Peyer's patch (tissue), 4 donors: Measurements from ENCODE around the gene BPGM.

Experiments
- POLR2A ChIP-seq, 2 donors: fragments of 450-650 bp; IDR thresholded peaks; one replicate each; pipeline ENCODE4 v1.5.1; 2017; ENCODE audit warnings: antibody characterized with exemption in 2 of 2, mild to moderate bottlenecking in 2 of 2, moderate library complexity in 2 of 2
- TF ChIP-seq, protein P1 (sequence below), 6 experiments: fragments of 450-650 bp in 4 of 6; fragments of 200-600 bp in 2 of 6; sonication (generic) in 1 of 6; IDR thresholded peaks; one replicate each; pipeline ENCODE4 v1.5.1; 2017 to 2019; ENCODE audit warnings: antibody characterized with exemption in 6 of 6, mild to moderate bottlenecking in 3 of 6, moderate library complexity in 1 of 6

DNA sequence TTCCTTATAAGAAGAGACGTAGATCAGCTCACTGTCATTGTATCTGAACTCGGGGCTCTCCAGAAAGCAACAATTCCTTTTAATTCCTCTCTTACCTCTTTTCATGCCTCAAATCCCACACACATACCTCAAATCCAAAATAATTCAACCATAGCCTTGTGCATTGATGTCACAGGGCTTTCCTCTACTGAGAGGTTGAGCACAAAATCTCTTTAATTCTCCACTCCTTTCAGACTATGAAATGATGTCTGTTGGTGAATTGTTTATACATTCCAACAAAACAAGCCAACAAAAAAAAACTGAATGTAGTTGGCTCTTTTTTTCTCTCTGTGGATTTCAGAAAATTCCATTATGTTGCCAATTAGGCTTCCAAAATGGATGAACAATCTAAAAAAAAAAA lies 53.2 kb downstream of the BPGM start:
- TF ChIP-seq, protein P1, sequence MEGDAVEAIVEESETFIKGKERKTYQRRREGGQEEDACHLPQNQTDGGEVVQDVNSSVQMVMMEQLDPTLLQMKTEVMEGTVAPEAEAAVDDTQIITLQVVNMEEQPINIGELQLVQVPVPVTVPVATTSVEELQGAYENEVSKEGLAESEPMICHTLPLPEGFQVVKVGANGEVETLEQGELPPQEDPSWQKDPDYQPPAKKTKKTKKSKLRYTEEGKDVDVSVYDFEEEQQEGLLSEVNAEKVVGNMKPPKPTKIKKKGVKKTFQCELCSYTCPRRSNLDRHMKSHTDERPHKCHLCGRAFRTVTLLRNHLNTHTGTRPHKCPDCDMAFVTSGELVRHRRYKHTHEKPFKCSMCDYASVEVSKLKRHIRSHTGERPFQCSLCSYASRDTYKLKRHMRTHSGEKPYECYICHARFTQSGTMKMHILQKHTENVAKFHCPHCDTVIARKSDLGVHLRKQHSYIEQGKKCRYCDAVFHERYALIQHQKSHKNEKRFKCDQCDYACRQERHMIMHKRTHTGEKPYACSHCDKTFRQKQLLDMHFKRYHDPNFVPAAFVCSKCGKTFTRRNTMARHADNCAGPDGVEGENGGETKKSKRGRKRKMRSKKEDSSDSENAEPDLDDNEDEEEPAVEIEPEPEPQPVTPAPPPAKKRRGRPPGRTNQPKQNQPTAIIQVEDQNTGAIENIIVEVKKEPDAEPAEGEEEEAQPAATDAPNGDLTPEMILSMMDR (IDR thresholded peaks at IDR 0.05) = no peak
- no peak for TF ChIP-seq POLR2A (IDR thresholded peaks at IDR 0.05)
